Esophagus muscularis mucosa (tissue), 4 donors: ENCODE data around the gene SDR9C7.

Experiments used
- EP300 ChIP-seq: sonication (generic); formaldehyde crosslinking; IDR thresholded peaks from one replicate; pipeline ENCODE4 v1.6.1; 2017; ENCODE audit warnings: antibody characterized with exemption
- POLR2A ChIP-seq: fragments of 450-650 bp; IDR thresholded peaks from one replicate; pipeline ENCODE4 v1.6.1; 2017; ENCODE audit warnings: antibody characterized with exemption, moderate library complexity, mild to moderate bottlenecking, low read depth
- TF ChIP-seq, protein P1 (sequence below), 3 experiments: fragments of 200-600 bp in 2 of 3; fragments of 450-650 bp in 1 of 3; sonication (generic) in 2 of 3; IDR thresholded peaks; one replicate each; pipeline ENCODE4 v1.5.1; 2017 to 2019; ENCODE audit warnings: antibody characterized with exemption in 3 of 3, mild to moderate bottlenecking in 2 of 3, moderate library complexity in 1 of 3

DNA sequence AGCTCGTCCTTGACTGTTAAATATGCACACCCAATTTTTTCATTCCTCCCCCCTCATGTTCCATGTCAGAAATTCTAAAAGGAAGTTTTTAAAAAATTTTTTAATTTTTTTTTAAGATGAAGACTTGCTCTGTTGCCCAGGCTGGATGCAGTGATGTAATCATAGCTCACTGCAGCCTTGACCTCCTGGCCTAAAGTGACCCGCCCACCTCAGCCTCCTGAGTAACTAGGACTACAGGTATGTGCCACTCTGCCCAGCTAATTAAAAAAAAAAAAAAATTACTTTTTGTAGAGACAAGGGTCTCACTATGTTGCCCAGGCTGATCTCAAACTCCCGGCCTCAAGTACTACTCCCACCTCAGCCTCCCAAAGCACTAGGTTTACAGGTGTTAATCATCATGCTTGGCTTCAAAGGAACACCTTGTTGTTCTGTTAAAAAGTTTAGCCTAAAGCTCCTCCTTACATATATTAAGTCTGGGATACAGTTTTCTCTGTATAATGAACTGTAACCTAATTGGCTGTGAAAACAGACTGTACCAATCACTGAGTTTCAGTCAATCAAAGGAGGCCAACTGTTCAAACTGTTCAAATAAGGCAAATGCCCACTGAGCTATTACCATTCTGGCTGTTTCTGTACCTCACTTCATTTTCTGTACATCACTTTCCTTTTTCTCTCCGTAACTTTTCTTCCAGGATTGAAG, 17.8 kb downstream of the SDR9C7 start:
- TF ChIP-seq POLR2A, result no peak
- TF ChIP-seq, protein P1, sequence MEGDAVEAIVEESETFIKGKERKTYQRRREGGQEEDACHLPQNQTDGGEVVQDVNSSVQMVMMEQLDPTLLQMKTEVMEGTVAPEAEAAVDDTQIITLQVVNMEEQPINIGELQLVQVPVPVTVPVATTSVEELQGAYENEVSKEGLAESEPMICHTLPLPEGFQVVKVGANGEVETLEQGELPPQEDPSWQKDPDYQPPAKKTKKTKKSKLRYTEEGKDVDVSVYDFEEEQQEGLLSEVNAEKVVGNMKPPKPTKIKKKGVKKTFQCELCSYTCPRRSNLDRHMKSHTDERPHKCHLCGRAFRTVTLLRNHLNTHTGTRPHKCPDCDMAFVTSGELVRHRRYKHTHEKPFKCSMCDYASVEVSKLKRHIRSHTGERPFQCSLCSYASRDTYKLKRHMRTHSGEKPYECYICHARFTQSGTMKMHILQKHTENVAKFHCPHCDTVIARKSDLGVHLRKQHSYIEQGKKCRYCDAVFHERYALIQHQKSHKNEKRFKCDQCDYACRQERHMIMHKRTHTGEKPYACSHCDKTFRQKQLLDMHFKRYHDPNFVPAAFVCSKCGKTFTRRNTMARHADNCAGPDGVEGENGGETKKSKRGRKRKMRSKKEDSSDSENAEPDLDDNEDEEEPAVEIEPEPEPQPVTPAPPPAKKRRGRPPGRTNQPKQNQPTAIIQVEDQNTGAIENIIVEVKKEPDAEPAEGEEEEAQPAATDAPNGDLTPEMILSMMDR (IDR thresholded peaks at IDR 0.05), result no peak
- no peak for TF ChIP-seq EP300
